CD4-positive, alpha-beta T cell treated with Interleukin-21 for 1 hour (primary cell): ENCODE measurements around the gene INPP5A.
"Not testable (repeated sequence)": the region's sequence is repeated elsewhere in the genome, so short reads cannot be mapped to it uniquely, and the experiment has no call there.

Experiments
- DNase-seq: peaks from one replicate; pipeline ENCODE4 v3.0.0-alpha.2; 2020

The INPP5A gene

GRCh38 chr10:132665946-132666704 is 128.5 kb downstream of the INPP5A start:
- no peak for DNase-seq

- no peak for DNase-seq
These were observed 129.2 kb downstream of the INPP5A start for GRCh38 chr10:132666705-132667341.

GRCh38 chr10:132667342-132668047 is 129.9 kb downstream of the INPP5A start:
- DNase-seq = no peak

GRCh38 chr10:132668048-132668394 is 130.4 kb downstream of the INPP5A start:
- DNase-seq = no peak

GRCh38 chr10:132669208-132669861 is 131.7 kb downstream of the INPP5A start:
- no peak for DNase-seq

- no peak for DNase-seq
These were observed 133.1 kb downstream of the INPP5A start for GRCh38 chr10:132670546-132671227.

- DNase-seq = no peak
These were observed 133.9 kb downstream of the INPP5A start for GRCh38 chr10:132671228-132672154.

- not testable (repeated sequence) for DNase-seq
These were observed 136.2 kb downstream of the INPP5A start for GRCh38 chr10:132673746-132674145.

GRCh38 chr10:132674311-132674710 is 136.7 kb downstream of the INPP5A start:
- DNase-seq = no peak

- DNase-seq = no peak
These were observed 137.6 kb downstream of the INPP5A start for GRCh38 chr10:132675031-132675740.

- no peak for DNase-seq
These were observed 138.8 kb downstream of the INPP5A start for GRCh38 chr10:132676193-132676891.

GRCh38 chr10:132677096-132677472 is 139.5 kb downstream of the INPP5A start:
- no peak for DNase-seq

GRCh38 chr10:132677473-132678227 is 140.1 kb downstream of the INPP5A start:
- DNase-seq = no peak

GRCh38 chr10:132678436-132679216 is 141.0 kb downstream of the INPP5A start:
- no peak for DNase-seq

- no peak for DNase-seq
These were observed 141.6 kb downstream of the INPP5A start for GRCh38 chr10:132679217-132679595.

GRCh38 chr10:132679640-132680039 is 142.1 kb downstream of the INPP5A start:
- DNase-seq = no peak

GRCh38 chr10:132680741-132681140 is 143.2 kb downstream of the INPP5A start:
- DNase-seq = not testable (repeated sequence)

GRCh38 chr10:132681858-132682755 is 144.5 kb downstream of the INPP5A start:
- no peak for DNase-seq
